ENCODE results near the gene KIF26B.

Gene KIF26B

DNA sequence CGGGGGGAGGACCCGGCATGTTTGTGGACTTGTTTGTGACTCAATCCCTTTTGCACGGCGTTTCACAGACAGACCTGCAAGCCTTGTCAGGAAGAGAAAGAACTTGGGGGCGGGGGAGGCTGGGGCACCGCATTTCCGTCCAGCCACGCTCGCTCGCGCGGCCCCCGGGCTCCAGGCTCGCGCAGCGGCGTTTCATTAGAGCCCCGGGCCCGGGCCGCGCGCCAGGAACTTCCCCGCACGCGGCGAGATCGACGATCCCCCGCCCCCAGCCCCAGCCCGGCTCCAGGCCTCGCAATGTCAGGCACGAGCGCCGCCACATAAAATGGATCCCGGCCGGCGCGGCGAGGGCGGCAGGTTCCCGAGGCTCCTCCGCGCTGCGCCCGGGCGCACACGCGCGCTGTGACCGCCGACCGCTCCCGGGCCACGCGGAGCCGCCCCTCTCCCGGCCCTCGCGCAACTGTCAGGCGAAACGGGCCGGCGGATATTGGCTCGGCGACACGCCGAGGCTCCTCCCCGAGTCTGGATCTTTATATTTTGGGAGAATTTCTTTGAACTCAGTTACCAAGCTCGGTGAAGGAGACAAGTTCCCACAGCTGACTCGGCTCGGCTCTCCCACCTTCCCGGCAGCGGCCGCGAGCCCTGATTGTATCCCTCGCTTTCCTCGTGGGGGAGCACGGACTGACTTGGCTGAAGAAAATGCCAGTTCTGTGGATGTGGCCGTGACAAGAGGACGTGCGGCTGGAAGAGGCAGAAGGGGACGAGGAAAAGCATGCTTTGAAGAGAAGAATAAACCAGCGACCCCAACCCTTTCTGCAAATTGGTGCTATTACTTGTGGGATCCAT, at the start of gene KIF26B:
Gene KIF26B (plus strand): TSS at position 557 of the 843 bp plus-strand sequence. CDS start 440 bp downstream, outside the sequence.
- Mint-ChIP-seq H3K36me3 (ENCODE audit: low read depth) (no peaks in the 10 kb centered on the region), H3K27me3 (peaks cover 86% of the 10 kb centered on the region), H3K27ac (peak within 1 kb of the TSS; percentile 47), H3K9me3 (no peaks in the 10 kb centered on the region), H3K4me1 (ENCODE audit: low read depth) (peaks cover 34% of the 10 kb centered on the region), H3K4me3 (peak within 1 kb of the TSS; percentile 80)
- intact Hi-C loops (cut with micrococcal nuclease) = loop anchor here (5.0 to 10.0 kb wide), 5 partner anchors 160 to 1298 kb away; no protein-coding TSS in a partner anchor

DNA sequence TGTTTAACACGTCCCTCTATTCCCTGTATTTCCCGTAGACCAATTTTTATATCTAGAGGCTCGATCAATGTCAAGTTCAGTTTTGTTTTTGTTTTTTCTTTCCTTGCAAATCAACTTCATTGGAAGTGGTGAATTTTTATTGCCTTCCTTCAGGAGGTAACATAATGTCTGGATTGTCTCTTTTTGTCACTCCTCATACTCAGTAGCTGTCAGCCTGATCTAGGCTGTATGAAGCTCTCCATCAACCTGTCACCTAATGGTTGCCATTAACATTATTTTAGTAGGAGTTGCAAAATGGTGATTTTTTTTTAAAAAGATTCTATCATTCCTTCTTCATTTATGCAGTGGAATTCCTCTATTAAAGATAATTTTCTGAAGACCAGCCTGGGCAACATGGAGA, 49.7 kb upstream of the KIF26B start:
- Mint-ChIP-seq H3K4me3 (no peak overlapping the region), H3K36me3 (ENCODE audit: low read depth) (no peaks in the 10 kb centered on the region), H3K9me3 (no peaks in the 10 kb centered on the region), H3K27me3 (no peaks in the 10 kb centered on the region), H3K27ac (no peak overlapping the region), H3K4me1 (ENCODE audit: low read depth) (peaks cover 23% of the 10 kb centered on the region)
- intact Hi-C loops (cut with micrococcal nuclease) = no loop called here

DNA sequence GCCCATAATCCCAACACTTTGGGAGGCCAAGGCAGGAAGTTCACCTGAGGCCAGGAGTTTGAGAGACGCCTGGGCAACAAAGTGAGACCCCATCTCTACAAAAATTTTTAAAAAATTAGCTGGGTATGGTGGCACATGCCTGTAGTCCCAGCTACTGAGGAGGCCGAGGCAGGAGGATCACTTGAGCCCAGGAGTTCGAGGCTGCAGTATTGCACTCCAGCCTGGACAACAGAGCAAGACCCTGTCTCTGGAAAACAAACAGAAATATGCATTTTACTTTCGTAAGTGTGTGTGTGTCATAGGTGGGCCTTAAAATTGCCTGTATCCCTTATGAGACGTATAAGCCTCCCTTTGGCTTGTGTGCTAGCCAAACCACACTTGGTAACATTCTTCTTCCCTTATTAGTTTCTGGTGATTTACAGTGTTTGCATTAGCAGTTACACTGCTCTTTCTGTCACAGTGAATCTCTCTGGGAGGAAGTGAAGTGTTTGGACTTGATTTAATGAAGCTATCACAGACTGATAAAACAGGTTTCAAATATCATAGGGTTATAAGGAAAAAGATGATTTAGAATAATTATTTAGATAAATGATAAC, 48.9 kb upstream of the KIF26B start:
- Mint-ChIP-seq H3K9me3 (no peaks in the 10 kb centered on the region), H3K27ac (no peak overlapping the region), H3K36me3 (ENCODE audit: low read depth) (no peaks in the 10 kb centered on the region), H3K4me3 (no peak overlapping the region), H3K27me3 (no peaks in the 10 kb centered on the region), H3K4me1 (ENCODE audit: low read depth) (peaks cover 23% of the 10 kb centered on the region)
- intact Hi-C loops (cut with micrococcal nuclease) = no loop called here

DNA sequence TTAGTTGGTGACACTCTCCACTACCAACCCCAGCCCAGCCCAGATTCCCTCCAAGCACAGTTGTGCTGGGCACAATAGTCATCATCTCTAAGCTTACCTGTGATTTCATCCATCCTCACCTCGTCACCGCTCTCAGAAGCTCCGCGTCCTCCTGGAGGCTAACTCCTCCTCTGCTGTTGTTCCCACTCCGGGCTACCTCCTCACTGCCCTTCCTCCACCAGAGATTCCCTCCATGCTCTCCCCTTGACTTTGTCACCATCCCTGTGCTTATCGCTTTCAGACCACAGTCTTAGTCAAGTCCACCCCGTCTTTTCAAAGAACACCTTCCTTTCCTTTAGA, 47.0 kb upstream of the KIF26B start:
- H3K27ac Mint-ChIP-seq = no peak overlapping the region
- no peaks in the 10 kb centered on the region for H3K36me3 Mint-ChIP-seq (ENCODE audit: low read depth)
- no peak overlapping the region for H3K4me3 Mint-ChIP-seq
- intact Hi-C loops (cut with micrococcal nuclease) = no loop called here
- H3K27me3 Mint-ChIP-seq = no peaks in the 10 kb centered on the region
- H3K9me3 Mint-ChIP-seq = no peaks in the 10 kb centered on the region
- H3K4me1 Mint-ChIP-seq (ENCODE audit: low read depth) = peaks cover 23% of the 10 kb centered on the region

DNA sequence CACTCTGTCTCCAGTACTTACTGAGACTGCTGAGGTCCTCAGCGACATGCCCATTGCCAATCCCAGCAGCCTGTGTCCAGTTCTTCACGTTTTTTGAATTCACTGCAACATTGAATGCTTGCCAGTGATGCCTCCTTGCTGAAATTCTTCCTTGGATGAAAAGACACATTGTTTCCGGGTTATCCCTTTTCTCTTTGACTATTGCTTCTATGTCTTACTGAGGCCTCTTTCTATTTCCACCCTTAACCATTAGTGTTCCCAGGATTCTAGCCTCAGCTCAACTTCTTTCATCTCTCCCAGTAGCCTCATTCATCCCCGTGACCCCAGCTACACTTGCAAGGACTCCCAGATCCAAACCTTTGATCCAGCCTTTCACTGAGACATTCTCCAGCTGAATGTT, 46.5 kb upstream of the KIF26B start:
- Mint-ChIP-seq H3K36me3 (ENCODE audit: low read depth) (no peaks in the 10 kb centered on the region), H3K27ac (no peak overlapping the region), H3K4me3 (no peak overlapping the region), H3K27me3 (no peaks in the 10 kb centered on the region), H3K4me1 (ENCODE audit: low read depth) (peaks cover 23% of the 10 kb centered on the region), H3K9me3 (no peaks in the 10 kb centered on the region)
- intact Hi-C loops (cut with micrococcal nuclease) = no loop called here

DNA sequence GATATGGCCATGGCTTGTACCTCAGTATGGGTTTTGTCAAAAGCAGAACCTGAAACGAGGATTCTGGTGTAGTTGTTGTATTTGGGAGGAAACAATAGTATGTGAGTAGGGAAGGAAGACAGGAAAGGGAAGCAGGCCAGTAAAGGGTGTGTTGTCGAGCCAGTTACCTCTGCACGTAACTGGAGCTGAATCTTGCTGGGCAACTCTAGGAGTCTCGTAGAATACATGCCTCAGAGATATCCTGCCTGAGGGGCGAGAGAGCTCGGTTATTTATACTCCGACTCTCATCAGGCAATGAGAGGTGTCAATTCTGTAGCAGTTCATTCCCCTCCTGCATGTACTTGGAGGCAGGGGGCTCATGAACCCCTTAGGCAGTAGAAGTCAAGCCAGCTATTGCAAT, 45.9 kb upstream of the KIF26B start:
- Mint-ChIP-seq H3K27me3 (no peaks in the 10 kb centered on the region), H3K27ac (no peak overlapping the region), H3K4me1 (ENCODE audit: low read depth) (peaks cover 23% of the 10 kb centered on the region), H3K36me3 (ENCODE audit: low read depth) (no peaks in the 10 kb centered on the region), H3K4me3 (no peak overlapping the region), H3K9me3 (no peaks in the 10 kb centered on the region)
- intact Hi-C loops (cut with micrococcal nuclease) = no loop called here

DNA sequence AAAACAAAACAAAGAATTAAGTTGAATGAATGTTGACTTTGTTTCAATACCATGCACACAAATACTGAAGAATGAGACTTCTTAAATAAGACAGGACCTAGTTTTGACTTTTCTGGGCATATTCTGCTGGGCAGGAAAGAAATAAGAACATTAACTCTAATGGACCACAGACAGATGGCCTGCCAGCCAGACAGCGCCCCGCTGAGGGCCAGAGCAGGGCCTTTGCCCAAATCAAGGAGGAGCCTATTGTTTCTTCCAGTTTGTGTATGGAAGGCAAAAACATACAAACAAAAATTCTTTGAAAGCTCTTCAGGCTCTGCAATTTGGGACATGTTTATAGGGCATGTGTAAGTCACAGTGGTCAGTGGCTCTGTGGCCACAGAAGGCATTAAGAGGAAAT, 44.4 kb upstream of the KIF26B start:
- H3K27me3 Mint-ChIP-seq = no peaks in the 10 kb centered on the region

DNA sequence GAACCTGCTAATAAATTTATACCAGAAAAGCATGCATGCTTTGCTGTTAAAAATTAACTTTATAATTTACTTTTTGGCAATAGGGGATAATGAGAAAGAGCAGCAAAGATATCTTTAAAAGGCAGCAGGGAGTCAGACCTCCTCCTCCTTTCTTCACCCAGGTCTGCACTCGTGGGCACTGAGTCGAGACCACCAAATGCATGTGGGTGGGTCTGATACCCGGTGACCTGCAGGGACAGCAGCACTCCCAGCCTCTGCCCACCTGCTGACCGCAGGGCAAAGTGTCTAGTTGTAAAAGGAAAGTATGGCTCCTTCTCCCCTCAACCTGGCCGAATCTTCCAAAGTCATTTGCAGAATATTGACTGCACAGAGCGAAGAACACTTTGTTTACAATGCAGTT, 43.7 kb upstream of the KIF26B start:
- intact Hi-C loops (cut with micrococcal nuclease) = no loop called here
- Mint-ChIP-seq H3K4me3 (no peak overlapping the region), H3K9me3 (no peaks in the 10 kb centered on the region), H3K4me1 (ENCODE audit: low read depth) (peaks cover 23% of the 10 kb centered on the region), H3K27me3 (no peaks in the 10 kb centered on the region), H3K27ac (no peak overlapping the region), H3K36me3 (ENCODE audit: low read depth) (no peaks in the 10 kb centered on the region)

More for the DNA sequence above, 44.4 kb upstream of the KIF26B start:
- intact Hi-C loops (cut with micrococcal nuclease) = no loop called here
- Mint-ChIP-seq H3K9me3 (no peaks in the 10 kb centered on the region), H3K4me1 (ENCODE audit: low read depth) (peaks cover 23% of the 10 kb centered on the region), H3K27ac (no peak overlapping the region), H3K36me3 (ENCODE audit: low read depth) (no peaks in the 10 kb centered on the region), H3K4me3 (no peak overlapping the region)

DNA sequence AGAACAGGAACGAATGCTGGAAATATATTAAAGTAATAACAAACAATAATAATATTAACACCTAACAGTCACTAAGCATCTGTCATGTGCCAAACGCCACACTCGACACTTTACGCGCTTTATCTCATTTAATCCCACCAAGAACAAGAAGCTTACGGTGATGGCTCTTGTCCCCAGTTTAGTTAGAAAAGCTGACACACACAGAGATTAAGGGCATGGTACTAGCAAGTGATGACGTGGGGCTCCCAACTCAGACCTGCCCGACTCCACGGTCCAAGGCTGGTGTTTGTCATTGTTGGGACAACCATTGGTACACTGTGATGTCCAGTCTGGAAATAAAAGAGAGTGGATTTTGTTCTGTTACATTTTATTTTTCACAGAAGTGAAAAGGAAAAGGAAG, 41.1 kb upstream of the KIF26B start:
- Mint-ChIP-seq H3K27ac (no peak overlapping the region), H3K9me3 (no peaks in the 10 kb centered on the region), H3K4me3 (no peak overlapping the region), H3K36me3 (ENCODE audit: low read depth) (no peaks in the 10 kb centered on the region), H3K27me3 (no peaks in the 10 kb centered on the region), H3K4me1 (ENCODE audit: low read depth) (peaks cover 14% of the 10 kb centered on the region)
- intact Hi-C loops (cut with micrococcal nuclease) = no loop called here

DNA sequence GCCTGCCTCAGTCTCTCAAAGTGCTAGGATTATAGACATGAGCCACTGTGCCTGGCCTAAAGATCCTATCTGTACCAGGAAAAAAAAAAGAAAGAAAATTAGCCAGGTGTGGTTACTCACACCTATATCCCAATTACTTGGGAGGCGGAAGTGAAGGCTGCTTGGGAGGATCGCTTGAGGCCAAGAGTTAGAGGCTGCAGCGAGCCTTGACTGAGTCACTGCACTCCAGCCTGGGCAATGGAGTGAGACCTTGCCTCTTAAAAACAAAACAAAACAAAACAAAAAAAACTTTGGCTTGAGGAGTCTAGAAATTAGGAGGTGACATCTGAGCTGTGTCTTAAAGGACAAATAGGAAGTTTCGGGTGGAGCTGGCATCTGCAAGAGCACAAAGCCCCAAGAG, 38.7 kb upstream of the KIF26B start:
- H3K4me1 Mint-ChIP-seq (ENCODE audit: low read depth) = no peaks in the 10 kb centered on the region

DNA sequence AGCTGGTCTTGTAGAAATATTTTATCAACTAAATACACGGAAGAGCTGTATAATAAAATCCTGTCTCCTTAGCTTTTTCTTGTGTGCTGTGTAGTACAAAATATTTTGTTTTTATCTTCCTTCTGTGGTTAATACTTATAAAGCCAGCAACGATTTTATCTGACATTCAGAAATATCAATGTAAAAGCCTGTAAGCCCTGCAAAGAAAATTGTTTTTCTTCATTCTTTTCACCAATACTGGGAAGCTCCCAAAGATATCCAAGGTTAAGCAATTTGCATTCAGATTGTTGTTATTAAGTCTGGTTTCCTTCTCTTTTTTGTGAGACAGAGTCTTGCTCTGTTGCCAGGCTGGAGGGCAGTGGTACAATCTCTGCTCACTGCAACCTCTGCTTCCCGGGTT, 38.0 kb upstream of the KIF26B start:
- H3K9me3 Mint-ChIP-seq = no peaks in the 10 kb centered on the region
- no peak overlapping the region for H3K27ac Mint-ChIP-seq
- H3K4me3 Mint-ChIP-seq = no peak overlapping the region
- H3K36me3 Mint-ChIP-seq (ENCODE audit: low read depth) = no peaks in the 10 kb centered on the region
- intact Hi-C loops (cut with micrococcal nuclease) = no loop called here
- no peaks in the 10 kb centered on the region for H3K4me1 Mint-ChIP-seq (ENCODE audit: low read depth)
- no peaks in the 10 kb centered on the region for H3K27me3 Mint-ChIP-seq

More for the DNA sequence above, 38.7 kb upstream of the KIF26B start:
- H3K9me3 Mint-ChIP-seq = no peaks in the 10 kb centered on the region
- H3K27me3 Mint-ChIP-seq = no peaks in the 10 kb centered on the region
- H3K27ac Mint-ChIP-seq = no peak overlapping the region
- H3K36me3 Mint-ChIP-seq (ENCODE audit: low read depth) = no peaks in the 10 kb centered on the region
- intact Hi-C loops (cut with micrococcal nuclease) = no loop called here
- H3K4me3 Mint-ChIP-seq = no peak overlapping the region

DNA sequence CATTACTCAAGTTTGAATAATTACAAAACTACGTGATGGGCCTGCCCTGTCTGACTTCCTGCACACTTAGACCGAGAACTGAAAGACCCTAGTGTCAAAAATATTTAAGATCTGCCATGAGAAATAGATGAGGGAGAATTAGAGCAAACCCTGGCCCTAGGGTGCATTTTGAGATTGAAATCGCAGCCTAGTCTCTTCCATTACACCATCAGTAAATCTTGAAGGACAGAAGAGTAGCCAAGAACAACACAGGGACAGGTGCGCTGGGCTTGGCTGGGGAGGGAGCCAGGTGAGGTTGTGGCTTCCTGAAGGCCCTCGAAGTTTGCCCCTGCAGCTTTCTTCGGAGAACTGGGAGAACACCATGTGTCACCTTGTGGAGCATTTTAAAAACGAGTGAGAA, 36.7 kb upstream of the KIF26B start:
- H3K4me1 Mint-ChIP-seq (ENCODE audit: low read depth) = no peaks in the 10 kb centered on the region
- no peaks in the 10 kb centered on the region for H3K36me3 Mint-ChIP-seq (ENCODE audit: low read depth)
- no peak overlapping the region for H3K4me3 Mint-ChIP-seq
- no peaks in the 10 kb centered on the region for H3K9me3 Mint-ChIP-seq
- intact Hi-C loops (cut with micrococcal nuclease) = no loop called here
- no peak overlapping the region for H3K27ac Mint-ChIP-seq
- H3K27me3 Mint-ChIP-seq = no peaks in the 10 kb centered on the region

DNA sequence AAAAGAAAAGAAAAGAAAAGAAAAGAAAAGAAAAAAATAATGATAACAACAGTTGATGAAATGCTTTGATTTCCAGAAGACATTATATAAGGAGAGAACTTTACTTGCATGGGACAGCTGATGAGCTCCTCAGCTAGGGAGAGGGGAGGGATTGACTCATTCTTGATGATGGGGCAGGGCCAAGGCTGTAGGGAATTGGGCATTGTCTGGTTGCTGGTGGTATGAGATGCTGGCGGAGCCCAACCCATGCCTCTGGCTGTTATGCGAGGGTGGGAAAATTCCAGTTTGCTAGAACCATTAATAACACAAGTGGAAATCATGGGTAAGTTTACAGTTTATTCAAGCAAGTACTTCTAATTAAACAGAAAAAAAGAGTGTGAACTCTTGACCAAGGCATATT, 36.0 kb upstream of the KIF26B start:
- Mint-ChIP-seq H3K9me3 (no peaks in the 10 kb centered on the region), H3K36me3 (ENCODE audit: low read depth) (no peaks in the 10 kb centered on the region), H3K4me3 (no peak overlapping the region), H3K4me1 (ENCODE audit: low read depth) (no peaks in the 10 kb centered on the region), H3K27ac (no peak overlapping the region), H3K27me3 (no peaks in the 10 kb centered on the region)
- intact Hi-C loops (cut with micrococcal nuclease) = no loop called here

DNA sequence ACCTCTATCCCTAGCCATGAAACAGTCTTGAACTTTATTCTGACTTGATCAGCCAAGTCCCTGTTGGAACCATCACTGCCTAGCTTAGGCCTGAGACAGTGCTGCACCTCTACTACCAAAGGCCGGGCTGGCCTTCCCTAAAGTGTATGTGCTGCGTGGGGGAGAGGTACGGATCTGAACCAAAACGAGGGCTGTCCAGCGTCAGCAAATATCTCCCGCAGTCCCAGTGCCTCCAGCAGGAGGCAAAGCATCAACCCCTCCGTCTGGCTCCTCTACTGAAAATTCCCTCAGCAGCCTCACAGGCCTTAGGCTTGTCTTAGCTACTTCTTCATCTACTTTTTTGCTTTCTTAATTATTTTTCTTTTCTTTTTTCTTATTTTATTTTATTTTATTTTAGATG, 33.3 kb upstream of the KIF26B start:
- no peak overlapping the region for H3K27ac Mint-ChIP-seq
- peaks cover 8% of the 10 kb centered on the region for H3K36me3 Mint-ChIP-seq (ENCODE audit: low read depth)
- H3K9me3 Mint-ChIP-seq = no peaks in the 10 kb centered on the region
- H3K4me3 Mint-ChIP-seq = no peak overlapping the region
- intact Hi-C loops (cut with micrococcal nuclease) = no loop called here
- H3K27me3 Mint-ChIP-seq = no peaks in the 10 kb centered on the region
- H3K4me1 Mint-ChIP-seq (ENCODE audit: low read depth) = no peaks in the 10 kb centered on the region

DNA sequence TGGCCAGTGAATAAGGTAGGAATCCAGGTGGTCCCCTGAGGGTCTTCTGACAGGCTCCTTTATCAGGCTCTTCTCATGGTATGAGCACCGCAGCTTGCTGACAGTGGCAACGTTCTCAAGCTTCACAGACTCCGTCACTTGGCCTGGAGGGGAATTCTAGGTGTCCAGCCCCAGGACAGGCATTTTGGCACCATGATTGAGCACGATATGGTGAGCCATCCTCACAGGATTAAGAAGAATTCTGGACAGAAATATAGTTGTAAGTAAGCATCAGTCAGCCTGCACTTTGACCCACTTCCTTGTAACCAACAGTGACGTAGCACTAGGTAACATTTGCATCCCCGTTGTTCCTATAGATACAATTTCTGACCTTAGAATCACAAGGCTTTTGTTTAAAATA, 30.5 kb upstream of the KIF26B start:
- H3K27me3 Mint-ChIP-seq = peaks cover 9% of the 10 kb centered on the region
- no peaks in the 10 kb centered on the region for H3K4me1 Mint-ChIP-seq (ENCODE audit: low read depth)
- H3K9me3 Mint-ChIP-seq = no peaks in the 10 kb centered on the region
- no peak overlapping the region for H3K4me3 Mint-ChIP-seq
- H3K36me3 Mint-ChIP-seq (ENCODE audit: low read depth) = peaks cover 8% of the 10 kb centered on the region
- intact Hi-C loops (cut with micrococcal nuclease) = no loop called here
- H3K27ac Mint-ChIP-seq = no peak overlapping the region

All from dendritic cell treated with granulocyte-macrophage colony-stimulating factor and Interleukin-4, amounts not matched to agents 40 ng/mL and 50 ng/mL, for 4 days (primary cell).